GDM1 (cell line): Measurements from ENCODE around the gene STXBP2.

Experiments
- DNase-seq: peaks from one replicate; lab custom pipeline; 2025; lab: John Stamatoyannopoulos, UW

The STXBP2 gene

DNA sequence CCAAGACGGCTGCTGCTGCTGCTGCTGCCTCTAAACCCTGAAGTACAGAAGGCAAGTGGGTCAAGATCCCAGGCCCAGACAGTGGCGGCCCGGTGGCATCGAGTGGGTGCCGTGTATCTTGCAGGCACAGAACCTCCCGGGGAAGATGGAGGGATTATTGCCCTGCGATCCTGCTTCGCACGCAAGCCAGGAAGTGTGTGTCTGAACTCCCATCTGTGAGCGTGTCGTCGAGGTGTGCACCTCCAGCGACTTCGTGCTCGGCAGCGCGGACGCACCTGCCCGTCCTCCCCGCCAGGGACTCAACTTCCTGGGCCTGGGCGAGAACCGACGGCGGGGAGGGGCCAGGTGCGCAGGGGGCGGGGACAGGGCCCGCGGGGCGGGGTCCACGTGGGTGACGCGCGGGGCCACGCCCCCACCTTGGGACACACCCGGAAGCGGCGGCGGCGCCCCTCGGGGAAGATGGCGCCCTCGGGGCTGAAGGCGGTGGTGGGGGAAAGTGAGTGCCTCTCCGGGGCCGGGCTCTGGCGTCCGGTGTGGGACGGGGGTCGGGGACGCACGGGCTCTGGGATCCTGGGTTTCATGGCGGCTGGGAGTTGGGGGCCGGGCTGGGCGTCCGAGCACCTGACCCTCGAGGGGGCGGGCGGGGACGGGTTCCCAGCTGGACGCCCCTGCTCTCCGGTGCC, at the start of gene STXBP2:
TSS of gene STXBP2 (plus strand) at position 420 of the 683 bp plus-strand sequence. CDS start at position 460, 40 bp downstream.
- peak; percentile 62 for DNase-seq

DNA sequence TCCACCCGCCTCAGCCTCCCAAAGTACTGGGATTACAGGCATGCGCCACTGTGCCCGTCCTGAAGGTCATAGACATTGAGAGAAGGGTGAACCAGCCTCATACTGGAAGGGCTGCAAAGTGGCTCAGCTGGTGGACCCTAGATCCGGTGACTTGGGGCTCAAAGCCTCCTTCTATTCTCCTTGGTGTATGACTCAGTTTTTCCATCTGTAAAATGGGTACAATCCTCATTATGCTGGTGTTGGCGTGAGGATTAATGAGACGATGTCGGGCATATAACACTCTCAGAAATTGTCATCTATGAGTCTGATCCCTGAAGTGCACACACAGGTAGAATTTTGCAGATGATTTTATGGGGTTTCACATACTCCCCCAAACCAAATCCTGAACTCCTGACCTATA, 47.1 kb upstream of the STXBP2 start:
- no peak for DNase-seq

- DNase-seq: no peak
These were observed 46.7 kb upstream of the STXBP2 start for GRCh38 chr19:7590256-7590655.

DNA sequence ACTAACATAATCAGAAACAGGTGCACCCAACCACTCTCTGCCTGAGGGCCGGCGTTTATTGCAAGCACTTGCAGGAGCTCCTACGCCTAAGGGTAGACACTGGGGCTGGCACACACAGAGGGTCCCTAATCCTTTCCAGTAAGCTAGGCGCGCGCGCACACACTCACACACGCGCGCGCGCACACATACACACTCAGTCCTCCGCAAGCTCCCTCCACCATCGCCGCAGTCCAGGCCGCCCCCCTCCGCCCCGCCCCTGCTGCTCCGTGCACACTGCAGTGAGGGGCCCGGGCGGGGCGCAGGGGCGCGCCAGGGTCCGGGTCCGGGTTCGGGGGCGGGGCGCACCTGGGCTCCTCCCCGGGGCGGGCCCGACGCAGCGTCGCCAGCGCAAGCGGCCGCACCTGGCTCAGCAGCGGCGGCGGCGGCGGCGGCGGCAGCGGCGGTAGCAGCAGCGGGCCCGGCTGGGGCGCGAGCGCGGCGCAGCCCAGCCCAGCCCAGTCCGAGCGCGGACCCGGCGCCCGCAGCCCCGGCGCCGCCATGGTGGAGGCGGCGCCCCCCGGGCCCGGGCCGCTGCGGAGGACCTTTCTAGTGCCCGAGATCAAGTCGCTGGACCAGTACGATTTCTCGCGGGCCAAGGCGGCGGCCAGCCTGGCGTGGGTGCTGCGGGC, 41.3 kb upstream of the STXBP2 start, which contains the start of gene CAMSAP3:
TSS of gene CAMSAP3 (plus strand) at position 398 of the 668 bp plus-strand sequence. CDS start at position 538, 140 bp downstream.
- no peak for DNase-seq

DNA sequence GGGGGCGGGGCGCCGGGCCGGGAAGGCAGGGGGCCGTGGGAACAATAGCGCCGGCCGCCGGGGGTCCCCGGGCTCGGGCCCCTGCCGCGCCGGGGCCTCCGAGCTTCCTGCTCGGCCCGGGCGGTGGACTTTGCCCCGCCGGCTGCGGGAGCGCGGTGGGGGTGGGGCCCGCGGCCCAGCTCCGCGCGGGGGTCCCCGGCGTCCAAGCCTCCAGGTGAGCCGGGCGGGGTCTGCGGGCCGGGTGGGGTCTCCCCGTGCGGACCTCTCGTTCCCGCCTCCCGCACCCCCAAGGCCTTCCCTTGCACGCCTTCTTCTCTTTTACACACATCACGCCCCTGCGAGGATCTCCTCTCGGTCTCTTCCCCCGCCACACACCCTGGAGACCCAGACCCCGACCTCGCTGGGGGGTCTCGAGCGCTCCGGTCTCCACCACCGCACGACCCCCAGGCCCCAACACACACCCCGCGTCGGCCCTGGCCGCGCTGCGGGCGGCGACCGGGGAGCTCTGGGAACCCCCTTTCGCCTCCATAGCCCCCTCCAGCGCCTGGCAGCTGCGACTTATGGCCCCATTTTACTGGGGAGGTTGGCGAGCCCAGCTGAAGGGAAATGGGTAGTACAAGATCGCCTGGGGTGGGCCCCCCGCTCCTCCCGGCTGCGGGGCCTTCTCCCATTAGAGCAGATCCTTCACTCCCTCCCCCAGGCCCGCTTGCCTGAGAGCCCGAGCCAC, 40.5 kb upstream of the STXBP2 start:
- DNase-seq: no peak

GRCh38 chr19:7597689-7598088, 39.2 kb upstream of the STXBP2 start:
- no peak for DNase-seq

DNA sequence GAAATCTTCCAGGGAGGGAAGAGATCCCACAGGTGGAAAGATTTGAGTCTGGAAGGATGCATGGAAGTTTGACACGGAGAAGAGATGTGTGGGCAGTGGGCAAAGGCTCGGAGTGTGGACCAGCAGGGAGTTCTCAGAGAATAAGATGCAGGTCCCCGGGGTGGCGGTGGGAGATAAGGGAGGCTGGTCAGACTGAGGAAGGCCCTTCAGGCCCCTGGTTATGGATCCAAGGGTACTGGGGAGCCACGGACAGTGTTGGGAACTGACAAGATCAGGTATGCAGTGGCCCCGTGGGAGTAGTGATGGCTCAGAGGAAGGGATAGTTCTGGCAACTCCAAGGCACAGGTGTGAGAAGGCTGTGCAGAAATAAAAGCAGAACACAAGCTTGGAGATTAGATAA, 38.7 kb upstream of the STXBP2 start:
- DNase-seq: no peak

GRCh38 chr19:7600721-7601120, 36.2 kb upstream of the STXBP2 start:
- DNase-seq: no peak

DNA sequence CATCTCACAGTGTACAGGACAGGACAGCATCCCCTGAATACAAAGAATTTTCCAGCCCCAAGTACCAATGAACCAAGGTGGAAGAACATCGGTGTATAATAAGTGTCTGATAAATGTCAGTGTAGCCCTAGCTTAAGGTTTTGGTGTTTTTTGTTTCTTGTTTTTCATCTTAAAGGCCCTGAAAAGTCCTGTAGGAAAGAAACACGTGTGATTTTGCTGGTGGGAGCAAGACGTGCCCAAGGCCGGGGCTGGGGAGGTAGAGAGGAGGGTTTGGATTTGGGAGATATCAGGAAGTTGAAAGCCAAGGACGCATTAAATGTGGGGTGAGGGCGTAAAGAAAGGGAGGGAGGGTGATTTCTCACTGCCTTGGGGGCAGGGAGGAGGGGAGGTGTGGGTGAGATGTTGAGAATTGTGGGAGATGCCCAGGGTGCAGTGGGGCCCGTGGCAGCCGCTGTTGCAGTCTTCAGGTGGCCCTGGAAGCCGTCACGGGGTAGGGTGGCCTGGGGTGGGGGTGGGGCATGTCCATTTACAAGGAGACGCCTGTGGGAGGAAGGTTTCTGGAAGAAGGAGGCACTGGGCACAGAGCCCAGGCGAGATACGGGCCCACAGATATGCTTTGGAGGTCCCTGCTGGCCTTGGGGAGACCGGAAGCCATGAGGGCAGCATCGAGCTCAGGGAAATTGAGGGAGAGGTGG, 34.5 kb upstream of the STXBP2 start:
- DNase-seq: no peak

- no peak for DNase-seq
These were observed 33.9 kb upstream of the STXBP2 start for GRCh38 chr19:7602935-7603497.

- no peak for DNase-seq
These were observed 33.0 kb upstream of the STXBP2 start for GRCh38 chr19:7603919-7604318.

DNA sequence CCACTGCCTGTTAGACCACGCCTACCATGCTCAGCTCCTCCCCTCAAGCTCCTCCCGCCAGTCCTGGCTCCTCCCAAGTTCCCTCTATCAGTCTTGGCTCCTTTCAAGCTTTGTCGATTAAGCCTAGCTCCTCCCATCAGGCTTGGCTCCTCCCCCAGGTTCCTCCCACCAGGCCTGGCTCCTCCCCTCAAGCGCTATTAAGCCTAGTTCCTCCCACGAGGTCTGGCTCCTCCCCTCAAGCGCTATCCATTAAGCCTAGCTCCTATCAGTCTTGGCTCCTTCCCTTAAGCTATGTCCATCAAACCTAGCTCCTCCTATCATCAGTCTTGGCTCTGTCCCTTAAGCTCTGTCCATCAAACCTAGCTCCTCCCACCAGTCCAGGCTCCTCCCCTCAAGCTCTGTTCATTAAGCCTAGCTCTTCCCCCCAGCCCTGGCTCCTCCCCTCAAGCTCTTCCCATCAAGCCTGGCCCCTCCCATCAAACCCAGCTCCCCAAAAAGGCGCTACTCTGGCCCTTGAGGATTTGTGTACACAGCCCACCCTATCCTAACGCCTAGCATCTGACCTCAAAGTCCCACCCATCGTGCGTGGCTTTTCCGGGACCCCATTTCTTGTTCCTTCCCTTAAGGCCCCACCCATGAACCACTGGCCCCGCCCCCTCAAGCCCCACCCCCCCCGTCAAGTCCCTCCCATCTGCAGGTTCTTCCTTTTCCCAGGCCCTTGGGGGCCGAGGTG, 31.3 kb upstream of the STXBP2 start:
- peak; percentile 7 for DNase-seq

DNA sequence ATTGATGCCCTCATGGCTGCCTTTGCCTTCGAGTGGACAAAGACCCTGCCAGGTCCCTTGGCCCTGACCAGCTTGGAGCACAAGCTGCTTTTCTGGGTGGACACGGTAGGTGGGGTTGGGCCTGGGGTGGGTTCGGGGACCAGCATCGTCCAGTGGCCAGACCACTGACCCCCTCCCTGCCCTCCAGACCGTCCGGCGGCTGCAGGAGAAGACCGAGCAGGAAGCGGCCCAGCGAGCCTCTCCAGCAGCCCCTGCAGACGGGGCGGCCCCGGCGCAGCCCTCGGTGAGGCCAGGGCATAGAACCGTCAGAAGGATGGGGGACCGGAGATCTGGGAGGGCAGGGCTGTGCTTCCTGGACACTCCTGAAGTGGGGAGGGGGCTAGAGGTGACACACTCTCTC, 30.6 kb upstream of the STXBP2 start:
- DNase-seq: no peak

DNA sequence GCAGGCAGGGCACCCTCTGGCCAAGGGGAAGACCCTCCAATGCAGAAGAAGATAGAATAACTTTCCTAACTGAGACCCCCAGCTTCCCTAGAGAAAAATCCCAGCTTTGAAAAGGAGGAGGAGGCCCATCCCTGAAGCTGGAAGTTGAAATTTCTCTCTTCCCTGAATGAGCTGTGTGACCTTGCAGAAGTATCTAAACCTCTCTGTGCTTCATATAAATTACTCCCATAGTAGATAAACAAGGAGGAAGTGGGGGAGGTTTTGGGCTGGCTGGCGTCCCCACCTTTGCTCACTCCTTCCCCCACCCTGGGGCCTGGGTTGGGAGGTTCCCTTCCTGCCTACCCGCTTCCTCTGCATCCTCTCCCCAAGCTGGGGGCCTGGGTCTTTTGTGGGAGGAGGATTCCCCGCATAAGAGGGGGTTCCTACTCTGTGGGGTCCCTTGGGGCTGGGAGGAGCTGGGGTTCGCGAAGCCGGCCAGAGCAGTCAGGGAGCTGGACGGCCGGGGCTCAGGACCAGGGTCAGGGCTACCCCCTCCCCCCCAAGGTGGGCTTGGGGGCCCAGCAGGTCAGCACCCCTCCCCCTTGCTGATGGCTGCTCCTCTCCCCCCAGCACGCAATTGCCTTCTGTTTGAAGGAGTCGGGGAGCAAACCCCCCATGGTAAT, 29.6 kb upstream of the STXBP2 start:
- no peak for DNase-seq

- no peak for DNase-seq
These were observed 28.9 kb upstream of the STXBP2 start for GRCh38 chr19:7607874-7608560.

GRCh38 chr19:7610491-7611240, 26.2 kb upstream of the STXBP2 start:
- DNase-seq: no peak

DNA sequence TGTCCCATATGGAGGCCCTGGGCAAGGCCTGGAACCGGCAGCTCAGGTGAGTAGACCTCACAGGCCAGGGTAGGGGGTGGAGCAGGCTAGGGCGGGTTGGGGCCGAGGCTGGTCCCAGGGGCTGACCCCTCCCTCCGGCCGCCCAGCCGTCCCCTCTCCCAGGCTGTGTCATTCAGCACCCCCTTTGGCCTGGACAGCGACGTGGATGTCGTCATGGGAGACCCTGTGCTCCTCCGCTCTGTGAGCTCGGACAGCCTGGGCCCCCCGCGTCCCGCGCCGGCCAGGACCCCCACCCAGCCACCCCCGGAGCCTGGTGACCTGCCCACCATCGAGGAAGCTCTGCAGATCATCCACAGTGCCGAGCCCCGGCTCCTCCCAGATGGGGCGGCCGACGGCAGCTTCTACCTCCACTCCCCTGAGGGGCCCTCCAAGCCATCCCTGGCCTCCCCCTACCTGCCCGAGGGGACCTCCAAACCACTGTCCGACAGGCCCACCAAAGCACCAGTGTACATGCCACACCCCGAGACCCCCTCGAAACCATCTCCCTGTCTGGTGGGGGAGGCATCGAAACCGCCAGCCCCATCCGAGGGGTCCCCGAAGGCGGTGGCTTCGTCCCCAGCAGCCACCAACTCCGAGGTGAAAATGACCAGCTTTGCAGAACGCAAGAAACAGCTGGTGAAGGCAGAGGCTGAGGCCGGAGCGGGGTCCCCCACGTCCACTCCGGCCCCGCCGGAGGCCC, 25.2 kb upstream of the STXBP2 start:
- no peak for DNase-seq
